ENCODE measurements around the gene ZNF140.

The ZNF140 gene

GRCh38 chr12:133106253-133106652 is 25.5 kb downstream of the ZNF140 start:
- no peak for DNase-seq (ENCODE audit: low spot score)
- H3K27ac Mint-ChIP-seq = no peak overlapping the region
- H3K27me3 Mint-ChIP-seq (ENCODE audit: low read depth) = no peaks in the 10 kb centered on the region
- no peaks in the 10 kb centered on the region for H3K4me1 Mint-ChIP-seq (ENCODE audit: low read depth)
- no peak overlapping the region for H3K4me3 Mint-ChIP-seq
- H3K36me3 Mint-ChIP-seq (ENCODE audit: low read depth) = peaks cover 71% of the 10 kb centered on the region
- H3K9me3 Mint-ChIP-seq = peaks cover 78% of the 10 kb centered on the region

DNA sequence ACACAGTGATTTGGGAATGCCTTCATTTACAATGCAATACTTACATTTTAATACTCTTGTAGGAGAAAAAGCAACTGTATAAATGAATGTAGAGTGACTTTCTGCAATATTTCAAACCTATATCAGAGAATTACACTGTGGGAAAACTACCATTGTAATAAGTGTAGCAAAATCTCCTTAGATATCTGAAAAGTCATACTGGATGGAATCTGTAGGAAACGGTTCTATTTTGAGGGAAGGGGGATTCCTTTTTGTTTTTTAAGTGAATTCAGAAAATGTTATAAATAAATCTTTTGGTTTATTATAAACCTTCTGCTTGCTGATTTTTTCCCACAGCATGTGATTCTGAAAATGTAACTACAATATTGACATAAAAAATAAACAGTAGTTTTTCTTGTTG is 26.4 kb downstream of the ZNF140 start:
- no peaks in the 10 kb centered on the region for H3K27me3 Mint-ChIP-seq (ENCODE audit: low read depth)
- DNase-seq (ENCODE audit: low spot score) = no peak
- peaks cover 64% of the 10 kb centered on the region for H3K36me3 Mint-ChIP-seq (ENCODE audit: low read depth)
- H3K4me3 Mint-ChIP-seq = no peak overlapping the region
- no peaks in the 10 kb centered on the region for H3K4me1 Mint-ChIP-seq (ENCODE audit: low read depth)
- peaks cover 74% of the 10 kb centered on the region for H3K9me3 Mint-ChIP-seq
- H3K27ac Mint-ChIP-seq = no peak overlapping the region

DNA sequence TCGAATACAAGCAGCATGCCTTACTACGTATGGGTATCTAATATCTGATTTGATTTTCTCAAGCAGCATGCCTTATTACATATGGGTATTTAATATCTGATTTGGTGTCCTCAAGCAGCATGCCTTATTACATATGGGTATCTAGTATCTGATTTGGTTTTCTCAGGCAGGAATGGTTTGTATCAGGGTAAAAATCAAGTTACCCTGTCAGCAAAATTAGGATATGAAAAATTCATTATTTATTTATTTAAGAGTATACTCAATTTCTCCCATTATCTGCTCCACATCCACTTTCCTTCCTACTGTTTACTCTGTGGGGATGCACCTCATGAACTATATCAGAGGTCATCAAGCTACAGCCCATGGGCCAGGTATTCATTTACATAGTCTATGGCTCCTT is 27.4 kb downstream of the ZNF140 start:
- Mint-ChIP-seq H3K4me3 (no peak overlapping the region), H3K36me3 (ENCODE audit: low read depth) (peaks cover 59% of the 10 kb centered on the region), H3K4me1 (ENCODE audit: low read depth) (no peaks in the 10 kb centered on the region), H3K27ac (no peak overlapping the region), H3K27me3 (ENCODE audit: low read depth) (no peaks in the 10 kb centered on the region), H3K9me3 (peaks cover 73% of the 10 kb centered on the region)
- DNase-seq (ENCODE audit: low spot score) = no peak

DNA sequence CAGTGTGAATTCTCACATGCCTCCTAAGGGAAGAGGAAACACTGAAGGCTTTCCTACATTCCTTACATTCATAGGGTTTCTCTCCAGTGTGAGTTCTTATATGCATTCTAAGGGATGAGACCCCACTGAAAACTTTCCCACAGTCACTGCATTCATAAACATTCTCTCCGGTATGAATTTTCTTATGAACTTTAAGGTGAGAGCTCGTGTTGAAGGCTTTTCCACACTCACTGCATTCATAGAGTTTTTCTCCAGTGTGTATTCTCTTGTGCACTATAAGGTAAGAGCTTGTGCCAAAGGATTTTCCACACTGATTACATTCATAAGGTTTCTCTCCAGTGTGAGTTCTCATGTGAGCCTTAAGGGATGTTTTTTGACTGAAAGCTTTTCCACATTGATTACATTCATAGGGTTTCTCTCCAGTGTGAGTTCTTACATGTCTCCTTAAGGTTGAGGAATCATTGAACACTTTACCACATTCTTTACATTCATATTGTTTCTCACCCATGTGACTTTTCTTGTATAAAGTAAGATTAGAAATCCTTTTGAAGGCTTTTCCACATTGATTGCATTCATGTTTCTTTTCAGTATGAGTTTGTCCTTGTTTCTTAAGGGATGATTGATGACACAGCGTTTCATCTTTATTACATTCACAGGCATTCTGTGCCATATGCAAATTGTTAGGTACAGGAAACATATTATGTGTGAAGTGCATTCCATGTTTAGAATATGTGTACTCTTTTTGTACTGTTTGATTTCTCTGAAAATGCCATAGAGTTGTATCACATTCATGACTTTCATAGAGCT is 39.9 kb downstream of the ZNF140 start:
- Mint-ChIP-seq H3K27ac (no peak overlapping the region), H3K9me3 (peaks cover 76% of the 10 kb centered on the region), H3K4me3 (no peak overlapping the region), H3K4me1 (ENCODE audit: low read depth) (no peaks in the 10 kb centered on the region), H3K36me3 (ENCODE audit: low read depth) (peaks cover 54% of the 10 kb centered on the region), H3K27me3 (ENCODE audit: low read depth) (no peaks in the 10 kb centered on the region)
- no peak for DNase-seq (ENCODE audit: low spot score)

GRCh38 chr12:133124674-133125073 is 44.0 kb downstream of the ZNF140 start:
- peaks cover 60% of the 10 kb centered on the region for H3K36me3 Mint-ChIP-seq (ENCODE audit: low read depth)
- H3K27me3 Mint-ChIP-seq (ENCODE audit: low read depth) = no peaks in the 10 kb centered on the region
- no peak overlapping the region for H3K4me3 Mint-ChIP-seq

DNA sequence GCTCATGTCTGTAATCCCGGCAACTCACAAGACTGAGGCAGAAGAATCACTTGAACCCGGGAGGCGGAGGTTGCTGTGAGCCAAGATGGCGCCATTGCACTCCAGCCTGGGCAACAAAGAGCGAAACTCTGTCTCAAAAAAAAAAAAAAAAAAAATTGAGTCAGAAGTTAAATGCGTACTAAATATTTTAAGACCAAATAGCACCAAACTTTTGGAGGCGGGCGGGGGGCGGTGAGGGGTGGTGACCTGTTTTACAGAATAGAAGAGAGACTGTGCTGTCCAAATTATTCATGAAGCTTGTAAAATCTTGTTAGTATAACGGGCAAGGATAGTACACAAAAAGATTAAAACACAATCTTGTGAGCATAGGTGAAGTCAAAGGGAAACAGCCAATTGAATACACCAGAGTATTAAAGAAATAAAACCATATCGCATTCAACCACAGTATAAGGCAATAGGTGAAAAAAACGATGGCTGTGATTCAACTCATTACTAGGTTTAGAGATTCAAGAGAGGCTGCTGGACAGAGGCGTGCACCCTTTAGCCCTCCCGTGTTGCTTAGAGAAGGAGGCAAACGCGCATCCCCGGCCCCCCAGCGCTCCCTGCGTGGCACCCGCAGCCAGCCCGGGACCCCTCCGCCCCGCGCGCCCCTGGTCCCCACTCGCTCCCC is 48.8 kb downstream of the ZNF140 start:
- Mint-ChIP-seq H3K36me3 (ENCODE audit: low read depth) (peaks cover 55% of the 10 kb centered on the region), H3K4me3 (peak overlapping the region; percentile 90), H3K9me3 (peaks cover 62% of the 10 kb centered on the region), H3K27ac (peak overlapping the region; percentile 95), H3K4me1 (ENCODE audit: low read depth) (peaks cover 11% of the 10 kb centered on the region), H3K27me3 (ENCODE audit: low read depth) (no peaks in the 10 kb centered on the region)
- no peak for DNase-seq (ENCODE audit: low spot score)

More at GRCh38 chr12:133124674-133125073, 44.0 kb downstream of the ZNF140 start:
- Mint-ChIP-seq H3K9me3 (peaks cover 71% of the 10 kb centered on the region), H3K27ac (no peak overlapping the region), H3K4me1 (ENCODE audit: low read depth) (peaks cover 2% of the 10 kb centered on the region)
- DNase-seq (ENCODE audit: low spot score) = no peak

GRCh38 chr12:133130038-133130807 is 49.5 kb downstream of the ZNF140 start, which contains the start of the genes ZNF10 and ZNF891:
ZNF10 (plus strand) TSS chr12:133130627; CDS start chr12:133144493, 13,866 bp downstream.
ZNF891 (minus strand) TSS chr12:133130274; CDS start chr12:133121918, 8,356 bp downstream.
- Mint-ChIP-seq H3K27me3 (ENCODE audit: low read depth) (no peaks in the 10 kb centered on the region), H3K4me3 (peak within 1 kb of the TSS; percentile 90), H3K4me1 (ENCODE audit: low read depth) (peaks cover 11% of the 10 kb centered on the region), H3K27ac (peak within 1 kb of the TSS; percentile 95), H3K9me3 (peaks cover 62% of the 10 kb centered on the region), H3K36me3 (ENCODE audit: low read depth) (peaks cover 56% of the 10 kb centered on the region)
- DNase-seq (ENCODE audit: low spot score) = peak; percentile 95

- Mint-ChIP-seq H3K27ac (peak overlapping the region; percentile 95), H3K27me3 (ENCODE audit: low read depth) (no peaks in the 10 kb centered on the region), H3K36me3 (ENCODE audit: low read depth) (peaks cover 56% of the 10 kb centered on the region), H3K4me1 (ENCODE audit: low read depth) (peaks cover 11% of the 10 kb centered on the region), H3K4me3 (peak overlapping the region; percentile 90), H3K9me3 (peaks cover 62% of the 10 kb centered on the region)
- no peak for DNase-seq (ENCODE audit: low spot score)
Measured at GRCh38 chr12:133130808-133131128, 50.0 kb downstream of the ZNF140 start.

GRCh38 chr12:133135747-133136146 is 55.0 kb downstream of the ZNF140 start:
- H3K4me3 Mint-ChIP-seq = no peak overlapping the region
- no peak overlapping the region for H3K27ac Mint-ChIP-seq
- H3K9me3 Mint-ChIP-seq = peaks cover 81% of the 10 kb centered on the region
- no peaks in the 10 kb centered on the region for H3K27me3 Mint-ChIP-seq (ENCODE audit: low read depth)
- no peak for DNase-seq (ENCODE audit: low spot score)
- H3K36me3 Mint-ChIP-seq (ENCODE audit: low read depth) = peaks cover 68% of the 10 kb centered on the region
- H3K4me1 Mint-ChIP-seq (ENCODE audit: low read depth) = peaks cover 6% of the 10 kb centered on the region

- H3K36me3 Mint-ChIP-seq (ENCODE audit: low read depth) = peaks cover 58% of the 10 kb centered on the region
- H3K9me3 Mint-ChIP-seq = peaks cover 60% of the 10 kb centered on the region
- no peak overlapping the region for H3K4me3 Mint-ChIP-seq
- no peaks in the 10 kb centered on the region for H3K4me1 Mint-ChIP-seq (ENCODE audit: low read depth)
- DNase-seq (ENCODE audit: low spot score) = no peak
- H3K27me3 Mint-ChIP-seq (ENCODE audit: low read depth) = no peaks in the 10 kb centered on the region
- H3K27ac Mint-ChIP-seq = no peak overlapping the region
Measured at GRCh38 chr12:133145981-133146380, 65.3 kb downstream of the ZNF140 start.

DNA sequence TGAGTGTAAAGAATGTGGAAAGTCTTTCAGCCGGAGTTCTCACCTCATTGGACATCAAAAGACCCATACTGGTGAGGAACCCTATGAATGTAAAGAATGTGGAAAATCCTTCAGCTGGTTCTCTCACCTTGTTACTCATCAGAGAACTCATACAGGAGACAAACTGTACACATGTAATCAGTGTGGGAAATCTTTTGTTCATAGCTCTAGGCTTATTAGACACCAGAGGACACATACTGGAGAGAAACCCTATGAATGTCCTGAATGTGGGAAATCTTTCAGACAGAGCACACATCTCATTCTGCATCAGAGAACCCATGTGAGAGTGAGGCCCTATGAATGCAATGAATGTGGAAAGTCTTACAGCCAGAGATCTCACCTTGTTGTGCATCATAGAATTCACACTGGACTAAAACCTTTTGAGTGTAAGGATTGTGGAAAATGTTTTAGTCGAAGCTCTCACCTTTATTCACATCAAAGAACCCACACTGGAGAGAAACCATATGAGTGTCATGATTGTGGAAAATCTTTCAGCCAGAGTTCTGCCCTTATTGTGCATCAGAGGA is 75.5 kb downstream of the ZNF140 start:
- Mint-ChIP-seq H3K4me1 (ENCODE audit: low read depth) (no peaks in the 10 kb centered on the region), H3K4me3 (no peak overlapping the region), H3K27ac (no peak overlapping the region), H3K36me3 (ENCODE audit: low read depth) (peaks cover 54% of the 10 kb centered on the region), H3K27me3 (ENCODE audit: low read depth) (no peaks in the 10 kb centered on the region), H3K9me3 (peaks cover 83% of the 10 kb centered on the region)
- DNase-seq (ENCODE audit: low spot score) = no peak
